Mesothelial cell of epicardium (in vitro differentiated cells): ENCODE measurements around the gene OTOP2. TPM values are rescaled to one million over a fixed set of nuclear protein-coding genes. Genes with fewer than 3 reads are reported as not detected.
"Not testable (repeated sequence)": the region's sequence is repeated elsewhere in the genome, so short reads cannot be mapped to it uniquely, and the experiment has no call there.

Experiments used
- DNase-seq, 2 experiments: peaks; one replicate each; pipeline ENCODE4 v3.0.0; 2021; ENCODE audit warnings: low spot score in 2 of 2; ENCODE audit not compliant: unreplicated experiment in 2 of 2
- H3K27ac Mint-ChIP-seq: 2 replicates; pipeline ENCODE4 v1.8.0; 2021; ENCODE audit warnings: mixed read lengths
- H3K27me3 Mint-ChIP-seq: 2 replicates; pipeline ENCODE4 v1.8.0; 2021; ENCODE audit warnings: low read depth, mixed read lengths
- H3K36me3 Mint-ChIP-seq: 2 replicates; pipeline ENCODE4 v1.8.0; 2021; ENCODE audit warnings: mixed read lengths
- H3K4me1 Mint-ChIP-seq: 2 replicates; pipeline ENCODE4 v1.8.0; 2021; ENCODE audit warnings: mixed read lengths
- H3K4me3 Mint-ChIP-seq: 2 replicates; pipeline ENCODE4 v1.8.0; 2021; ENCODE audit warnings: mild to moderate bottlenecking, moderate library complexity, mixed read lengths
- H3K9me3 Mint-ChIP-seq: 2 replicates; pipeline ENCODE4 v1.8.0; 2021; ENCODE audit warnings: mixed read lengths
- total RNA-seq: library from RNA; stranded (reverse); gene quantifications from 3 replicates; pipeline ENCODE4 v1.2.1, GENCODE V29; 2021
- TF ChIP-seq, protein P1 (sequence below): fragments of 200-600 bp; sonication (generic); IDR thresholded peaks from one replicate; pipeline ENCODE4 v1.5.0; 2021; ENCODE audit warnings: antibody characterized with exemption; ENCODE audit not compliant: unreplicated experiment

The OTOP2 gene
- total RNA-seq, 1 donor from 2014 or later = not detected

DNA sequence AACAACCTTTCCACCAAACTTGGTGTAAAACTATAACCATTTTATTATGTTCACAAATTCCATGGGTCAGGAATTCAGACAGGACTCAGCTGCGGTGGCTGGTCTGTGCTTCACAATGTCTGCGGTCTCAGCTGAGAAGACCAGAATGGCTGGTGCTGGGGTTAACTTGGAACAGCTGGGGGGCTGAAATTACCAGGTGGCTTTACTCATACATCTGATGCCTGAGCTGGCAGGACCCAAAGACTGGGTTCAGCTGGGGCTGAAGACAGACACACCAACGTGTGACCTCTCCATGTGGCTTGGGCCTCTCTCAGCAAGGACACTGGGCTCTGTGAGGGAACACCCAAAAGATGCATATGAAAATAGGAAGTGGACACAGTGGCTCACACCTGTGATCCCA is 54.2 kb downstream of the OTOP2 start:
- H3K4me3 Mint-ChIP-seq = no peak overlapping the region
- H3K27ac Mint-ChIP-seq = no peak overlapping the region
- no peaks in the 10 kb centered on the region for H3K9me3 Mint-ChIP-seq
- no peaks in the 10 kb centered on the region for H3K36me3 Mint-ChIP-seq
- H3K27me3 Mint-ChIP-seq = peaks cover 24% of the 10 kb centered on the region
- peaks cover 9% of the 10 kb centered on the region for H3K4me1 Mint-ChIP-seq
- TF ChIP-seq, protein P1, sequence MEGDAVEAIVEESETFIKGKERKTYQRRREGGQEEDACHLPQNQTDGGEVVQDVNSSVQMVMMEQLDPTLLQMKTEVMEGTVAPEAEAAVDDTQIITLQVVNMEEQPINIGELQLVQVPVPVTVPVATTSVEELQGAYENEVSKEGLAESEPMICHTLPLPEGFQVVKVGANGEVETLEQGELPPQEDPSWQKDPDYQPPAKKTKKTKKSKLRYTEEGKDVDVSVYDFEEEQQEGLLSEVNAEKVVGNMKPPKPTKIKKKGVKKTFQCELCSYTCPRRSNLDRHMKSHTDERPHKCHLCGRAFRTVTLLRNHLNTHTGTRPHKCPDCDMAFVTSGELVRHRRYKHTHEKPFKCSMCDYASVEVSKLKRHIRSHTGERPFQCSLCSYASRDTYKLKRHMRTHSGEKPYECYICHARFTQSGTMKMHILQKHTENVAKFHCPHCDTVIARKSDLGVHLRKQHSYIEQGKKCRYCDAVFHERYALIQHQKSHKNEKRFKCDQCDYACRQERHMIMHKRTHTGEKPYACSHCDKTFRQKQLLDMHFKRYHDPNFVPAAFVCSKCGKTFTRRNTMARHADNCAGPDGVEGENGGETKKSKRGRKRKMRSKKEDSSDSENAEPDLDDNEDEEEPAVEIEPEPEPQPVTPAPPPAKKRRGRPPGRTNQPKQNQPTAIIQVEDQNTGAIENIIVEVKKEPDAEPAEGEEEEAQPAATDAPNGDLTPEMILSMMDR = no peak
- no peak for DNase-seq

DNA sequence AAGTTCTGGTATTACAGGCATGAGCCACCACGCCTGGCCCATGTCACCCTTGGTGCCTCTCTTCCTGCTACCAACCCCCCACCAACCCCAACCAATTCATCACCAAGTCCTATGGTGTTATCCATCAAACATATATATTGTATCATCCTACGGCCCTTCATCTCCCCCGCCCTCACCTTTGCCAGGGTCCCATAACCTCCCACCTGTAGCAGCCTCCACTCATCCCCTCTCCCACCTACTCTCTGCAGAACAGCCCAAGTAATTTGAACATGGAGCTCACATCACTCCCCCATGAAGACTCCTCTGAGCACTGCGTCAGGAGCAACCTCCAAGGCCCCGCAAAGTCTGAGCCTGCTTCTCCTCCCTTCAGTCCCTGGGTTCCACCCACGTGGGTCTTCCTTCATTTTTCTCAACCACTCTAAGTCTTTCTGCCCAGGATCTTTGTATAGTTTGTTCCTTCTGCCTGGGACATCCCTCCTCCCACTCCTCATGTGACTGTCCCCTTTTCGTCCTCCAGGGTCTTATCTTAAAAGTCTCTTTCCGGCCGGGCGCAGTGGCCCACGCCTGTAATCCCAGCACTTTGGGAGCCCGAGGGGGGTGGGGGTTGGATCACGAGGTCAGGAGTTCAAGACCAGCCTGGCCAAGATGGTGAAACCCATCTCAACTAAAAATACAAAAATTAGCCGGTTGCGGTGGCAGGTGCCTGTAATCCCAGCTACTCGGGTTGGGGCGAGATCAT is 55.5 kb downstream of the OTOP2 start:
- TF ChIP-seq, protein P1 = no peak
- Mint-ChIP-seq H3K4me3 (no peak overlapping the region), H3K27me3 (peaks cover 15% of the 10 kb centered on the region), H3K4me1 (peaks cover 9% of the 10 kb centered on the region), H3K27ac (no peak overlapping the region), H3K36me3 (no peaks in the 10 kb centered on the region), H3K9me3 (no peaks in the 10 kb centered on the region)
- no peak for DNase-seq

DNA sequence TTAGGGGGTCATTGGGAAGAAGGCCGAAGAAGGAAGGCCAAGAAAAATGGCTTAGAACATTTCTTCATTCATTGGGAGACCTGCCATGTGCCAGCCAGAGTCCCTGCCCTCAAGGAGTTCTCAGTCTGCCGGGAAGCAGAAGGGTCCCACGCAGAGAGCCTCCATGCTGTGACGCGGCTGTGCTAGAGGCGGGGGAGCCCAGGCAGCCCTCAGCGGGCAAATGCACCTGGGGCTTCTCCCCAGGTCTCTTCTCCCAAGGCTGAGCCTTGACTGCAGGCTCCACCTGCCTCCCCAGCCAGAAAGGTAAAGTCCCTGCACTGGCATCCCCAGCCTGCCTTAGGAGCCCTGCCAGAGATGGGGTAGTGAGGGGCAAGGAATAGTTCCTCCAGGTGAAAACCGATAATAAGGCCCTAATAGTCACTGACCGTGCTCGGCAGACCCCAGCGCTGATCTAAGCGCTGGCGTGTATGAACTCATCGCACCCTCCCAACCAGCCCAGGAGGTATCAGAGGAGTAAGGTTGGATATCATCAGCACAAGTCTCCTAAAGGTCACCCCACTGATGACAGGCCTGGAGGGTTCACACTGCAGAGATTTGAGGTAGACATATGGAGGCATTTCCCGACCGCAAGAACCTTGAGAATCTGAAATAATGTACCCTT is 57.4 kb downstream of the OTOP2 start:
- Mint-ChIP-seq H3K27me3 (peaks cover 3% of the 10 kb centered on the region), H3K4me1 (peaks cover 8% of the 10 kb centered on the region), H3K9me3 (no peaks in the 10 kb centered on the region), H3K36me3 (no peaks in the 10 kb centered on the region), H3K4me3 (peak overlapping the region; percentile 81), H3K27ac (peak overlapping the region; percentile 81)
- no peak for DNase-seq
- TF ChIP-seq, protein P1 = no peak

DNA sequence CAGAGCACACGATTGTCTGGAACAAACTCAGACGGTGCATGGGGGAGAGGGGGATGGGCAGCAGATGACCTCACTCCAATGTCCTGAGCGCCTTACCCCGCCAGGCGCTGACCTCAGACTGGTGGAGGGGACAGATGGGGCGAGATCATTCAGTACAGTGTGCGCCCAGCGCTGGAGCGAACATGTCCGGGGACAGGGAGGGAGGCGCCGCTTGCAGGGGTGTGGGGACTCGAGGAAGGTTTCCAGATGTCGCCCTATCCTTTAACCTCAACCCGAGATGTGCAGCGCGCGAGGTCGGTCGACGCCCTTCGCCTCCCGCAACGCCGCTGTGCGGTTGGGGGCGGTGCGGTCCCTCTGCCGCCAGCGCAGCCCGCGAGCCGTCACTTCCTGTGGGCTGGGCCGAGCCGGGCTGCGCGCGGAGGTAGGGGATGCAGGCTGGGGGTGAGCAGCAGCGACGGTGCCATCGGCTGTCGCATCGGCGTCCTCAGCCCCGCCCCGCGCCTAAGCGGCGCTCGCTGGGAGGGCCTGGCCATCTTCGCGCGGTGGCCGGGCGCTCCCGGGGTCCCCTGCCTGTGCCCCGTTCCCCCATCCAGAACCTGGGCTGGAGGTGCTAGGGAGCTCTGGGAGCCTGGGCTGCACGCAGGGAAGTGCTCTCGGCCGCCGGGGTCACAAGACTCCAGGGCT is 58.0 kb downstream of the OTOP2 start:
- TF ChIP-seq, protein P1 = no peak
- H3K4me3 Mint-ChIP-seq = peak overlapping the region; percentile 81
- no peaks in the 10 kb centered on the region for H3K36me3 Mint-ChIP-seq
- peaks cover 10% of the 10 kb centered on the region for H3K4me1 Mint-ChIP-seq
- no peaks in the 10 kb centered on the region for H3K9me3 Mint-ChIP-seq
- H3K27me3 Mint-ChIP-seq = peaks cover 3% of the 10 kb centered on the region
- H3K27ac Mint-ChIP-seq = peak overlapping the region; percentile 81
- peak; percentile 58 to 75 for DNase-seq

DNA sequence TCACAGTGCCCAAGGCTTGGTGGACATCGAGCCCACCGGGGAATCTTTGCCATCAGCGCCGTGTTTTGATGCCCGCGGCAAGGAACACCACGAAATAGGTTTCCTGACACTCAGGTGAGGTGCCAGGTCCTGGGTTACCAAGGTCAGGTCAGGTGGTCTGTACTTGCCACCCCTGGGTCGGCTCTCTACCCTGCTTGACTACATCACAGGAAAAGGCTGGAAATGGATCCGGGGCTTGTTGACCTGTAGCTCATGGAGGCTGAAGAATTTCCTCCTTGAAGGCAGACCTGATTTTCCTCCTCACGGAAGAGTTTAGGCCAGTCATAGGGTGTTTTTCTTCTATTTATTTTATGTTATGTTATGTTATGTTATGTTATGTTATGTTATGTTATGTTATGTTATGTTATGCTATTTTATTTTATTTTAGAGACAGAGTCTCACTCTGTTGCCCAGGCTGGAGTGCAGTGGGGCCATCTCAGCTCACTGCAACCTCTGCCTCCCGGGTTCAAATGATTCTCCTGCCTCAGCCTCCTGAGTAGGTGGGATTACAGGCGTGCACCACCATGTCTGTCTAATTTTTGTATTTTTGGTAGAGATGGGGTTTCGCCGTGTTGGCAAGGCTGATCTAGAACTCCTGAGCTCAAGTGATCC is 58.7 kb downstream of the OTOP2 start:
- not testable (repeated sequence) for H3K27ac Mint-ChIP-seq, H3K9me3 Mint-ChIP-seq, H3K36me3 Mint-ChIP-seq, H3K27me3 Mint-ChIP-seq, DNase-seq
- Mint-ChIP-seq H3K4me3 (peak overlapping the region; percentile 81), H3K4me1 (peaks cover 12% of the 10 kb centered on the region)

Other genes starting within 250 kb of the OTOP2 start
- not detected in 3 replicates for gene CD300LF, start 211.3 kb upstream of the OTOP2 start, total RNA-seq
- gene RAB37, start 187.0 kb upstream of the OTOP2 start, total RNA-seq = 0.16 to 0.38 TPM (median 0.24 TPM) in 3 replicates
- 34.4 to 36.2 TPM (median 34.8 TPM) in 3 replicates for gene NHERF1, start 175.6 kb upstream of the OTOP2 start, total RNA-seq
- 78.2 to 83.7 TPM (median 83.1 TPM) in 3 replicates for gene NAT9, start 147.9 kb upstream of the OTOP2 start, total RNA-seq
- gene GRIN2C, start 64.4 kb upstream of the OTOP2 start, total RNA-seq = 0.16 to 0.29 TPM (median 0.18 TPM) in 3 replicates
- gene FDXR, start 51.3 kb upstream of the OTOP2 start, total RNA-seq = 20.4 to 23.0 TPM (median 22.5 TPM) in 3 replicates
- gene FADS6, start 30.6 kb upstream of the OTOP2 start, total RNA-seq = 0.14 to 0.85 TPM in 2 of 3 replicates, not detected in the other
- gene USH1G, start 1.0 kb upstream of the OTOP2 start, total RNA-seq = 3.1 to 3.9 TPM (median 3.9 TPM) in 3 replicates
- not detected in 3 replicates for gene OTOP3, start 11.6 kb downstream of the OTOP2 start, total RNA-seq
- gene HID1, start 48.5 kb downstream of the OTOP2 start, total RNA-seq = 50.7 to 56.3 TPM (median 54.2 TPM) in 3 replicates
- 22.6 to 23.1 TPM (median 22.8 TPM) in 3 replicates for gene CDR2L, start 63.4 kb downstream of the OTOP2 start, total RNA-seq
- 18.3 to 22.6 TPM (median 20.7 TPM) in 3 replicates for gene MRPL58, start 88.4 kb downstream of the OTOP2 start, total RNA-seq
- gene ATP5PD, start 122.7 kb downstream of the OTOP2 start, total RNA-seq = 153 to 161 TPM (median 153 TPM) in 3 replicates
- gene KCTD2, start 123.0 kb downstream of the OTOP2 start, total RNA-seq = 24.1 to 26.4 TPM (median 26.1 TPM) in 3 replicates
- gene SLC16A5, start 163.7 kb downstream of the OTOP2 start, total RNA-seq = 46.4 to 49.5 TPM (median 46.9 TPM) in 3 replicates
- gene ARMC7, start 185.7 kb downstream of the OTOP2 start, total RNA-seq = 11.3 to 12.0 TPM (median 11.4 TPM) in 3 replicates
- gene NT5C, start 207.5 kb downstream of the OTOP2 start, total RNA-seq = 44.3 to 51.0 TPM (median 46.8 TPM) in 3 replicates
- 121 to 132 TPM (median 124 TPM) in 3 replicates for gene JPT1, start 230.2 kb downstream of the OTOP2 start, total RNA-seq